A673 (cell line): ENCODE results near the gene NT5C1B.

Experiments
- EZH2 ChIP-seq: fragments of 200-600 bp; sonication (generic); IDR thresholded peaks from 2 replicates; pipeline ENCODE4 v1.6.1; 2017; ENCODE audit warnings: borderline replicate concordance, low read depth, mild to moderate bottlenecking, mixed read lengths, antibody characterized with exemption, low read length; ENCODE audit not compliant: poor library complexity, severe bottlenecking
- TF ChIP-seq, protein P1 (sequence below): fragments of 300-800, 200-600 bp; sonication (generic); conservative IDR thresholded peaks from 2 replicates; pipeline ENCODE4 v1.5.1; 2017; ENCODE audit warnings: low read depth, mild to moderate bottlenecking, antibody characterized with exemption, low read length, moderate library complexity, mixed read lengths

DNA sequence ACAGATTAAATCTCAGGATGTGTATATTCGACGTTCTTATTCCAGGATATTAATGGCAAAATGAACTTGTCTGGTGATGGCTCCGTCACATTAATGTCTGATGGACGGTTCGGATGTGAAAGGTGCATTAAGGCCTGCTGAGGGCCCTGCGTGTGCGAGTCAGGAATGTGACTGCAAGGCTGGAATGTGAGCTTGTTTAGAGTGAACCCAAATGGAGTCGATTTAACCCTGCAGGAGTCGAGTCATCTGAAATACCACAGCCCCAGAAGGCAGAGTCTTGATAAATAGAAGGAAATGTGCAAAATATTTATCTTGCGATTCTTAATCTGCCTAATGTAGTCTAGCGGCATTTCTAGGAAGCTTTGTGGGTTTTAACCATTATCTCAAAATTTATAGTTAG, 73.3 kb downstream of the NT5C1B start:
- TF ChIP-seq, protein P1, sequence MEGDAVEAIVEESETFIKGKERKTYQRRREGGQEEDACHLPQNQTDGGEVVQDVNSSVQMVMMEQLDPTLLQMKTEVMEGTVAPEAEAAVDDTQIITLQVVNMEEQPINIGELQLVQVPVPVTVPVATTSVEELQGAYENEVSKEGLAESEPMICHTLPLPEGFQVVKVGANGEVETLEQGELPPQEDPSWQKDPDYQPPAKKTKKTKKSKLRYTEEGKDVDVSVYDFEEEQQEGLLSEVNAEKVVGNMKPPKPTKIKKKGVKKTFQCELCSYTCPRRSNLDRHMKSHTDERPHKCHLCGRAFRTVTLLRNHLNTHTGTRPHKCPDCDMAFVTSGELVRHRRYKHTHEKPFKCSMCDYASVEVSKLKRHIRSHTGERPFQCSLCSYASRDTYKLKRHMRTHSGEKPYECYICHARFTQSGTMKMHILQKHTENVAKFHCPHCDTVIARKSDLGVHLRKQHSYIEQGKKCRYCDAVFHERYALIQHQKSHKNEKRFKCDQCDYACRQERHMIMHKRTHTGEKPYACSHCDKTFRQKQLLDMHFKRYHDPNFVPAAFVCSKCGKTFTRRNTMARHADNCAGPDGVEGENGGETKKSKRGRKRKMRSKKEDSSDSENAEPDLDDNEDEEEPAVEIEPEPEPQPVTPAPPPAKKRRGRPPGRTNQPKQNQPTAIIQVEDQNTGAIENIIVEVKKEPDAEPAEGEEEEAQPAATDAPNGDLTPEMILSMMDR, result no peak
- TF ChIP-seq EZH2, result no peak
